Activated CD4-positive, alpha-beta T cell treated with anti-CD3 and anti-CD28 coated beads for 4 hours (primary cell): ENCODE measurements around the gene ATP6V1D.
"Not testable (repeated sequence)": the region's sequence is repeated elsewhere in the genome, so short reads cannot be mapped to it uniquely, and the experiment has no call there.

ENCODE experiments used
- DNase-seq, 2 donors: peaks; one replicate each; pipeline ENCODE4 v3.0.0-alpha.2; 2020

The ATP6V1D gene

DNA sequence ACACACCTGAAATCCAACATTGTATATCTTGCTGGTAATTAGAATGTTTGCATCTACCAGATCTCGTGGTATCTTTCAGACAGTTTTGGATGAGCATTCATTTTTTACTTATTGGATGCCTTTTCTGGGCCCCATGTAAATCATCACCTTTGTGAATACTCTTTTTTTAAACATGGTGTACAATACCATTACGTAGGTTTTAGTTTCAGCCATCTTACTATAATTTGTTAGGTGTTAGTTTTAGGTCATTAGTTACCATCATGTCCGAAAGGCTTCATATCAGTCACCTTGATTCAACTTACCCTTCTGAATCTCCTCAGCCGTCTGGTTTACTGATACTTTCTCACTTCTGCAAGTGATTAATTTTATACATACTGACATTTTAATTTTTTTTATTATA is 5.9 kb upstream of the ATP6V1D start:
- DNase-seq, result no peak

DNA sequence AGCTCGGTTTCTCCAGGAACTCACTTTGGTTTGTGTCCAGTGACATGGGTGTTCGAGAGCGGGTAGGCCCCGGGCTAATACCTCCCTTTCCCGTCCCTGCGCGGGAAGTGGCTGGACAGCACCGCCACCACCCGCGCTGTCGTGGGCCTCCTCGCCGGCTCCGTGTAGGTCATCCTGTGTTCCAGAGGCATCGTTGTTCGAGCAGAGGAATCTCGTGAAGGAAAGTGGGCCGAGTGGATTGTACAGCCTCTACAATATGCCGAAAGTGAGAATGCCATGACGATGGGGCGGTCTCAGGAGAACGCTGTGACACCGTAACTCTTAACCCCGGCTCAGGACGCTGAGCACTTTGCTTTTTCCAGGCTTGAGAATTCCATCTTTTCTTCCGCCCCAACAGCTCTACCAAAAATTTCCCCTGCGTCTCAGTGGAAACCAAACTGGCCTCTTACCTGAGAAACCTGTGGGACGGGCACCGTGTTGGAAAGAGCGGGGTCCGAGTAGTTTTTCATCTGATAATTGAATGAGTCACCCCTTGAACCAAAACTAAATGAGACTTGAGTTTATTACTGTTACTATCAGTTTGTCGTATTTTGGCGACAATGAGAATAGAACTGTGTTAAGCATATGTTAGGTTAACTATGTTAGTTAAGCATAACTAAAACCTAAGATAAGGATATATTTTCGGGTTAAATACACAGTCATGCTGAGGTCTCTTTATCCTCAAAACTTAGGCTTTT is 1.0 kb upstream of the ATP6V1D start:
- peak in 1 of 2 donors; percentile 44 for DNase-seq

DNA sequence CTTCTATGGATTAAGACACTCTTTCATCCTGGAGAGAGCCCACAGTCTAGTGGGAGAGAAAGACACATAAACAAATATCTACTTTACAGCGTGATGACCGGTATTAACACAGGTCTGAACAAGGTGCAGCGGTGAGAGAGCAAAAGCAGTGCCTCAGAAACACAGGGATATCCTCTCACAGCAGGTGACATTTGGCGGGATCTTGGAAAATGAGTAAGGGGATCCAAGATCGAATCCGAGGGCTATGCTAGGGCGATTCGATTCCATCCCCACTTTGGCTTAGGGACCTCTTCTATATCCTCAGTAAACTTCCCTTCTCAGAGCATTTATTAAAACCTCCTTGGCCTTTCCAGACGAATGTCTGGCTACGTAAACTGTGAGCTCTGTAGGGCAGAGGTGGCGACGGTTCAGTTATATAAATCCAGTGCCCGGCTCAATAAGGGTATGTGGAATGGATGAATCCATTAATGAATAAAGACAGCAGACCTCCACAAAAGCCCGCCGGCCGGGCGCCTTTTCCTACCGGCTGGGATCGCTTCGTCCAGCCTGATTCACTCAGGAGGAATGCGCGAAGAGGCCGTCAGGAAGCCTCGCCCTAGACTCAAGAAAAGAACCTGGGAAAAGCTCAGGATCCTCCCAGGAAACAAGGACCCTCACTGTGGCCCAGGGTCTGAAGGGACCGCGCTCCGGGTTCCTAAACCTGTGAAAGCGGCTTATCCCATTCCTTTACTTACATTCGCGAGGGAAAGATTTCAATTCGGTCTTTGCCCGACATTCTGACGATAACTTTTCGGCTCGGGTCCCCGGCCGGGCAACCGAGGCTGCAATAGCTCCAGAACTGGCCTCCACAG is 455 bp downstream of the ATP6V1D start:
- DNase-seq, result no peak

DNA sequence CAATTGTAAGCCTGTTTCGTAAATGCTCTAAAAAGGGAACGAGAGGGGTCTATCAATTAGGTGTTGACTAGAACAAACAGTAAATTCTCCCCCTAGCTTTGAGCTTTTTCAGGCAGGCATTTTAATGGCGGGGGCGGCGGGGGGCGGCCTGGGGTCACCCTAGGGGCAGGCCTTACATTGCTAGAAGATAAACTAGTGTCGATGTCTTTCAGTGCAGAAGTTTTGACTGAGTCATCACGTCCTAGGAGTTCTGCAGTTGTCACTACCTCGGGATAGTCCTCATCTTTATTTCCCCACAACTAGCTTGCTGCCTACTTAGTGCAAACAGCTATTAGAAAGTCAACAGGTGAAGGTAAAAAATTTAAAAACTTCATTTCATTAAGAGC is 1.6 kb downstream of the ATP6V1D start:
- no peak for DNase-seq

DNA sequence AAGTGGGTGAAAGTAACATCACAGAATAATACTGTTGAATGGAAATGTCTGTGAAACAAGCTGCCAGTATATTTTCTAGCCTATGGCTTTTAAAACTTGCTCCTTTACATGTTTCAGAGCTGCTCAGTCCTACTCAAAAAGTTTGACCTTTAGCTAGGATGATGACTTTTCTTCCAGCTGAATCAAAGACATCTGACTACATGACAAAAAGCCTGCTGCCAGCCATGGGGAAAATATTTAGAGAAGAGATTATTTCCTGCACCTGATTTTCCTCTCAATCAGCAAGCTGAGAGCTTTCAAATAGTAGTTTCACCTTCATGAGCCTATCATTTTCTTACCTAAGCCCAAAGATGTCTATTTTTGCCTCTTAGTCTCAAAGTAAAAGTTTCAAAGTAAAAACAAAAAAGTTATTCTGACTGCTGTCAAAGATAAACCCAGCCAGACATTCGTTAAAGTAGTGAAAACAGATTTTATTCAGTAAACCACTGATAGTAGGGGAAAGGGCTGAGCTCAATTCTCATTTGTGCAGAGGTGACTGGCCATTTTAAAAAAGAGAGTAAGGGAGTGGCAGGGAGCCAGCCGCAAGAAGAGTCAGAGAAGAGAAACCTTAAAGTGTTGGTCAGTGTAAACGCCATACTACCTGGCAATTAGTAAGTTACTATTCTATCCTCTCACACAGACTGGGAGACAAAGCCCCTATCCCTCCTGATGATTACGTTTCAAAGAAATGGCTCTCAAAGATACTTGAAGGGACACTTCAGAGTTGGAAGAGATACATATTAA is 2.2 kb downstream of the ATP6V1D start:
- DNase-seq, result no peak

DNA sequence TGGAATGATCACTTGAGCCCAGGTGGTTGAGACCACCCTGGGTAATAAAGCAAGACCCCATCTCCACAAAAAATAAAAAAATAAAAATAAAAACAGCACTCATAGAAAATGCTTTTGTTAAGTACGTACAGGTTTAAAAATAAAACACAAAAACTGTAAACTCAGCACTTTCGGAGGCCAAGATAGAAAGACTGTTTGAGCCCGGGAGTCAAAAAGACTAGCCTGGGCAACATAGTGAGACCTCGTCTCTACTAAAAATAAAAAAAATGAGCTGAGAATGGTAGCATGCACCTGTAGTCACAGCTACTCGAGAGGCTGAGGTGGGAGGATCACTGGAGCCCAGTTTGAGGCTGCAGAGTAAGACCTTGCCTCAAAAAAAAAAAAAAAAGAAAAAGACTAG is 7.5 kb downstream of the ATP6V1D start:
- no peak for DNase-seq

DNA sequence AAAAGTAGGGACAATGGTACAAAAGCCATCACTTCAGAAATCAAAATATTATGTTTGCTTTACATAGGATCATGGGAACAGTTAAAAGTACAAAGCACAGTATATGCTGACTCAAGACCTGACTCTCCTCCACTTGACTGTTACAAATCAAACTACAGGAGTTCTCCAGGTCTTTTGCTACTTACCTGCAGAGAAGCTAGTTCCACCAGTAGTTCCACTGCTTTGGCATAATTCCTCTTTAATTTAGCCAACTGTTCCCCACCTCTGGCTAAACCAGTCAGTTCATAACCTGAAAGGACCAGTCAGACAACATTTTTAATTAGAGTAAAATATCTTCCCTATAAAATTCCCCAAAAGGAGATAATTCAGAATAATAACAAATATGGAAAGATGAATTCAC is 14.0 kb downstream of the ATP6V1D start:
- no peak for DNase-seq

DNA sequence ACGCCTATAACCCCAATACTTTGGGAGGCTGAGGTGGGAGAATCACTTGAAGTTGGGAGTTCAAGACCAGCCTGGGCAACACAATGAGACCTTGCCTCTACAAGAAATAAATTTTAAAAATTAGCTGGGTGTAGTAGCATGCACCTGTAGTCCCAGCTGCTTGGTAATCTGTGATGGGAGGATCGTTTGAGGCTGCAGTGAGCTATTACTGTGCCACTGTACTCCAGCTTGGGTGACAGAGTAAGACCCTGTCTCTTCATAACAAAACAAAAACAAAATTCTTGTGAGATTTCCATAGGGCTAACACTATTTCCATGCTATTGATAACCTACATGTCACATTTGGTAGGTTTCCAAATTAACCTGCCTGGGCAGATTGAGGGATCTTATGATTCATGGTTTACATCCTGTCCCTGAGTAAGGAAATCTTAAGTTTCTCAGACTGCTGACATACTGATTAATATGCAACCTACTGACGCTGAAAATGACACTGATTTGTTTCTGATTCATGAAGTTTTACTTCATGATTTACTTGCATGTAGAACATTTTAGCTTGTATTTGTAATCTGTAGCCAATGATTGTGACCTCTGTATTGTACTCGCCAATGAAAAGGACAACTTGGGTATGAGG is 15.9 kb downstream of the ATP6V1D start:
- DNase-seq, result no peak

DNA sequence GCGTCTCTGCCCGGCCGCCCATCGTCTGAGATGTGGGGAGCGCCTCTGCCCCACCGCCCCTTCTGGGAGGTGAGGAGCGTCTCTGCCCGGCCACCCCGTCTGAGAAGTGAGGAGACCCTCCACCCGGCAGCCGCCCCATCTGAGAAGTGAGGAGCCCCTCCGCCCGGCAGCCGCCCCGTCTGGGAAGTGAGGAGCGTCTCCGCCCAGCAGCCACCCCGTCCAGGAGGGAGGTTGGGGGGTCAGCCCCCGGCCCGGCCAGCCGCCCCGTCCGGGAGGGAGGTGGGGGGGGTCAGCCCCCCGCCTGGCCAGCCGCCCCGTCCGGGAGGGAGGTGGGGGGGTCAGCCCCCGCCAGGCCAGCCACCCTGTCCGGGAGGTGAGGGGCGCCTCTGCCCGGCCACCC is 18.4 kb downstream of the ATP6V1D start:
- DNase-seq, result not testable (repeated sequence)

DNA sequence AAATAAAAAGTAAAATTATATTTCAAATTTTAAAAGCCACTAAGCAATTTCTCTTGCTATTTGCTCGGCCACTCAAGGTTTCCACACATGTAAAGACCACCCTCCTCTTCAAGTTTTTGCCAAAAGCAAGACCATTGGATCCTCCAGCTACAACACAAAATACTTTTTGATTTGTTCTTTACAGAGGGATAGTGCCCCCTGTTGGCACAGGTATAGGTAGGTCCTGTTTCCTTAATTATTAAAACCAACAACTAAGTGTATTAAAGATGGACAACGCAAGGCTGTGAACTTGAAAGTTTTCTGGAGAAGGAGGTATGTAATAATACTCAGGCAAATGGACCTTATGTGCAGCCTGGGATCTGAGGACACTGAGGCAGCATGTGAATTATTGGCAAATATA is 23.8 kb downstream of the ATP6V1D start:
- peak in 1 of 2 donors; percentile 4 for DNase-seq

DNA sequence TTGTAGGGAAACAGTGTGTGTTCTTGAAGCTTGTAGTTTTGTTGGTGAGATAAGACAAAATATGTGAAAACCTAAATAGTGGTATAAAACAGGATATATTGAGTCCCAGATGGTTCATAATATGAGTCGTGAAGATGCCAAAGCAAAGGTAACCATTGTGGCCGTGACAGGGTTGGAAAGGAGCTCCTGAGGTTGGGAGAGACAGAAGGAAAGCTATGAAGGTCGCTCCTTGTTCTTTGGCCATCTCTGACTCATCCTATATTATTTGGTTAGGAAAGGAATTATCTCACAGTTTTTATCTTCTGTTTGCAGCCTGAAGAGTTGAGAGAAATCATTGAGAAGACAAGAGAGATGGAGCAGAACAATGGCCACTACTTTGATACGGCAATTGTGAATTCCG is 27.1 kb downstream of the ATP6V1D start:
- DNase-seq, result no peak

DNA sequence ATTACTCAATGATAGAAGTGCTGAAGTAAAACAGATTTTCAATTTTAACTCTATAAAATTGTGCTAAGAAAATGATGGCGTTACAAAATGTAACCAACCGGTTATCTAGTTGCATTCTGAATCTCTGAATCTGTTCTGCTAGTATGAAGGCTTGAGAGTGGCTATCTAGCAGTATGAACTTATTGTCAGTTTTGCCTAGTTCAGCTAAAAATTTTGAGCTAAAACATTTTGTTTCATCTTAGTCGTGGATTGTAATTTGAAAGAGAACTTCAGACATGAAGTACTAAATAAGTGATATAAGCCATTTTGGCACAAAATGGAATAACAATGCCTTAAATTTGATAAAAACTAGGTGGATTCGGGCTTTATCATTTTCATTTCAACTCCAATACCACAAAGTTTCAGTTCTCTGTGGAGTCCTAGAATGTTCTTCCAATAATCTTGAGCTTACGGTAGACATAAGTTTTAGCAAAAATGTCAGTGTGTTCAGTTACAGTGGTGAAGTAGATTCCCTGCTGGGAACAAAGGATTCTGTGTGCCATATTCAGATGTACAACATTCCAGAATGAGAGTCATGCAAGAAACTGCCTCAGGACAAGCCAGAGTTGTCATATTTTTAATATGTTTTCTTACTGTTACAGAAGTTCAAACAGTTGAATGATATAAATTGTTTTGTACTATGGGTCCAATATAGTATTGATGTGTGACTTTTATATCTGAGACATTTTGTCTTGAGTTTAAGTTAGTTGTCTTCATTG is 28.1 kb downstream of the ATP6V1D start:
- no peak for DNase-seq

DNA sequence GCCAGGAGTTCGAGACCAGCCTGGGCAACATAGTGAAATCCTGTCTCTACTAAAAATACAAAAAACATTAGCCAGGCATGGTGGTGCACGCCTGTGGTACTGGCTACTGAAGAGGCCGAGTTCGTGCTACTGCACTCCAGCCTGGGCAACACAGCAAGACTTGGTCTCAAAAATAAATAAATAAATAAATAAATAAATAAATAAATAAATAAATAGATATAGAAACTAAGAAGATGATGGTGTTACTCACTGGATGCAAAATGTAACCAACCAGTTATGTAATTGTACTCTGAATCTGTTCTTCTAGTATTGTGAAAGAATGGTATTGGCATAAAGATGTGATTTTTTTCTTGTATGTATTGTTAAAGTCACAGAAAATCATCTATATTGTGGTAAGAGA is 29.9 kb downstream of the ATP6V1D start:
- DNase-seq, result not testable (repeated sequence)

DNA sequence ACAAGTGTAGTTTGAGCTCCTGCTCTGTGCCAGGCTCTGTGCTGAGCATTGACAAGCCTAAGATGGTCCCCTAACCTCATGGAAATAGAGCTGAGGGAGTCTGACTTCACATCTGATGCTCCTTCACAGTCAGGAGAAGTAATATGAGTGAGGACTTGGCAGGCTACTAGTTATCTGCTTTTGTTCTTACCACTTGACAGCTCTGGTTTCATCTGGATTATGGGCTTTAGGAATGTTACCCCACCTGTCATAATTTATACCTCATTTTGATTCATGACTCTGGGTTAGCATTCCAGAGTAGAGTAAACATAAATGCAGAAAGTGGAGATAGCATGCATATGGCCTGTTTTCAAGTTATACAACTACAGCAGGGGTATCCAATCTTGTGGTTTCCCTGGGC is 40.5 kb downstream of the ATP6V1D start:
- DNase-seq, result no peak

DNA sequence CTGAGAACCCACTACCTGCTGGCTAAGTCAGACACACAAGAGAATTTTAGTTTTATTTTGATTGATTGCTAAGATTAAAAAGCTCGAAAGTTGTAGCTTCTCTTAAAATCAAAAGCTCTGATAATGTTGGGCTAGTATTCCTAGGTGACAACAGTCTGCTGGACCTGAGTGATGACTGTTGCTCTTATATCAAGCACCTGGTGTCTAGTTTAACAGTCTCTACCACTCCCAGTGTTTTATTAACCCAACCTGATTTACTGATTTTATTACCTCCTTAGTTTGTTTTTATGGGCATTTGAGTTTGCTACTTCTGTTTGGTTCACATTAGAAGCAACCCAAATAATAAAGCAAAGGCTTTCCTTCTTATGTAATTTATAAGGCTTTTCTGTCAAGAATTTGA is 41.8 kb downstream of the ATP6V1D start:
- no peak for DNase-seq

DNA sequence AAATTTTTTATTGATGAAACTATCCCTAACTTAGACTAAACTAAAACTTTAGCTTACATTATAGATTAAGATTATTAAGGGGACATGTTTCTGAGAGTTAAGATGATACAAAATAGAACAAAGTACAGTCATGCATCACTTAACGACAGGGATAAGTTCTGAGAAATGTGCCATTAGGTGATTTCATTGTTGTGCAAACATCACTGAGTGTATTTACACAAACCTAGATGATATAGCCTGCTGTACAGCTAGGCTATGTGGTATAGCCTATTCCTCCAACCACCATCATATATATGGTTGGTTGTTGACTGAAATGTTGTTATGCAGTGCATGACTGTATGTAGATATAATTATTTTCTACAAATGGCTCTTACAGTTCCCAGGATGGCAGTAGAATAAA is 46.5 kb downstream of the ATP6V1D start:
- DNase-seq, result no peak

DNA sequence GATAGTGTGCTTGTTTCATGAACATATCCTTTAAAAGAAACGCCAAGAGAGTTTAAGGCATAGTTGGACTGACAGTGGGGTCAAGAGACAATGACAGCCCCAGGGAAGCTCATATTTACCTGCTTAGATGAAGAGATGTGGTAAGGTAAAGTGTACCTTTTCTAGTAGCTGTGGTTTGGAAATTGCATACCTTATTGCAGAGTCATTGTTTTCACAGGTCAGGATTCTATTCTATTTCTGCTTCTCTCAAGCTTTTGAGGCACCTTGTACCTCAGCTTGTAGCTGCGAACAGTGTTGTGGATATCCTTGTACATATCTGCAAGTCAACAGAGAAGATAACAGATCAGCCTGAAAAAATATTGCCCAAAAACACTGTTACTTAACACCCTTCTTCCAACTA is 47.7 kb downstream of the ATP6V1D start:
- DNase-seq, result no peak
